AG09309 (cell line): ENCODE results near the gene PTPN2.

Experiments used
- DNase-seq: peaks from one replicate; pipeline ENCODE4 v3.0.0-alpha.2; 2010; ENCODE audit warnings: low read depth
- H3K4me3 ChIP-seq: 2 replicates; pipeline ENCODE4 v1.5.1; 2011; ENCODE audit warnings: mild to moderate bottlenecking, low read depth, low read length, moderate library complexity; ENCODE audit not compliant: control insufficient read depth
- TF ChIP-seq, protein P1 (sequence below): IDR thresholded peaks from 2 replicates; pipeline ENCODE4 v1.5.1; 2011; ENCODE audit warnings: mild to moderate bottlenecking, low read depth, low read length, inconsistent platforms; ENCODE audit not compliant: insufficient read depth, control insufficient read depth; ENCODE audit errors: missing control alignments

The PTPN2 gene

DNA sequence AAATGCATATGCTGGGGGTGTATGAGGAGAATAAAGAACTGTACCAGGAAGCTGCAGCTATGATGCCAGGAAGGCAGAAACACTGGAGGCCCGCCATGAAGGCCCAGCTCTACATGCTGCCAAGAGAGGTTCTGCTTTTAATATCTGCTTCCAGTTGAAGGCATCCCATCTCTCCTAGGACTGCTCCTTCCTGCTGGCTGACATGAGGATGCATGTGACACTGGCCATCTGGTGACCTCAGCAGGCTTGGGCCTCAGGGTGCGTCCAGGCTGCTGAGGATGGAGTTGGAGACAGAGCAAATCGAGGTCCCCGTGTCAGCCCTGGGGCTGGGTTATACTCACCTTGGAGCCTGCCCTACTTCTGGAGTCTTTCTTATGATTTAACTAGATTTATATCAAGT is 132.1 kb downstream of the PTPN2 start:
- H3K4me3 ChIP-seq, result no peak overlapping the region
- TF ChIP-seq, protein P1, sequence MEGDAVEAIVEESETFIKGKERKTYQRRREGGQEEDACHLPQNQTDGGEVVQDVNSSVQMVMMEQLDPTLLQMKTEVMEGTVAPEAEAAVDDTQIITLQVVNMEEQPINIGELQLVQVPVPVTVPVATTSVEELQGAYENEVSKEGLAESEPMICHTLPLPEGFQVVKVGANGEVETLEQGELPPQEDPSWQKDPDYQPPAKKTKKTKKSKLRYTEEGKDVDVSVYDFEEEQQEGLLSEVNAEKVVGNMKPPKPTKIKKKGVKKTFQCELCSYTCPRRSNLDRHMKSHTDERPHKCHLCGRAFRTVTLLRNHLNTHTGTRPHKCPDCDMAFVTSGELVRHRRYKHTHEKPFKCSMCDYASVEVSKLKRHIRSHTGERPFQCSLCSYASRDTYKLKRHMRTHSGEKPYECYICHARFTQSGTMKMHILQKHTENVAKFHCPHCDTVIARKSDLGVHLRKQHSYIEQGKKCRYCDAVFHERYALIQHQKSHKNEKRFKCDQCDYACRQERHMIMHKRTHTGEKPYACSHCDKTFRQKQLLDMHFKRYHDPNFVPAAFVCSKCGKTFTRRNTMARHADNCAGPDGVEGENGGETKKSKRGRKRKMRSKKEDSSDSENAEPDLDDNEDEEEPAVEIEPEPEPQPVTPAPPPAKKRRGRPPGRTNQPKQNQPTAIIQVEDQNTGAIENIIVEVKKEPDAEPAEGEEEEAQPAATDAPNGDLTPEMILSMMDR, result no peak
- DNase-seq, result no peak

DNA sequence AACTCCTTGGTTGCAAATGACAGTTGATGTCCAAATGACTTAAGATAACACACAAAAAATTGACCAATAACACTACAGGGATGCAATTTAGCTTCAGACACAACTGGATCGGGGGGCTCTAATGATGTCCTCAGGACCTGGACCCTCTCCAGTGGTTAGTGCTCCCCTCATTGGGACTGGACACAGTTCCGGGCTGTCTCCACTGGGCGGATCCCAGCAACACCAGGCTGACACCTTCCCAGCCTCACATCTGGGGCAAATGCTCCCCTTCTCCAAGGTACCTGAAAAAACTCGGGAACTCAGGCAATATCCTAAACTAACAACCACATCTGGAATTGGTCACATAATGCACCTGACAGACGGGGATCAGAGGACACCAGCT is 132.5 kb downstream of the PTPN2 start:
- DNase-seq, result no peak
- TF ChIP-seq, protein P1, result no peak

DNA sequence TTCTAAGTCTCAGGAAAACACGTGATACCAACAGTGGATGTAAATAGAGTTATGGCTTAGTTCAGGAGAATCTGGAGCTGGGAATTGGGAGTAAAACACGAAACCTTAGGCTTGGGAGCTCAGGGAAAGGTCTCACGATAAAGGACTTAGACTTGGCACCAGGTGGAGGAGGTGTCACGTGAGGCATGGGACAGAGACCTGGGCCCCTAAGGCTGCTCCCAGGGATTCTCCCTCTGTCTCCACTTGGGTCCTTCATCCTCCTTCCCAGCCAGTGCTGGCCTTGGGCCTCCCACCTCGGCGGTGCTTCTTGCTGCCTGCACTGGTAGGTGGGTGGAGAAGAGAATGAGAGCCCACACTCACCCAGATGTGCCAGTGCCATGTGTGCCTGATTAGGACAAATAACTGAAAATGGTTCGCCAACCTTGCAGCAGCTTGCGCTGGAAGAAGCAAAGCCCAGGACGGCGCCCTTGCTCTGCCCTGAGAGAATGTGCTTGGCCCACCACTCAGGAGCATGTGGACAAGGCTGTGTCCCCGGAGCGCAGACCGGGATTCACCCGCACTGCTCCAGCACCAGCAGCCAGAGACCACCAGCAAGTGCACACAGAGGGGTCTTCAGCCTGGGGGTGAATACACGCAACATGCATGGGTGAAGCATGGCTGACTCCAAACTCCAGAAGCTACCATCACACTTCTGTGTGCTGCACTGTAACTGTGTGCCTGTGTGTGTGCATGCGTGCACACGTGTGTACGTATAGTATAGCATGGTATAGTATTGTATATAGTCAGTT is 133.1 kb downstream of the PTPN2 start:
- no peak overlapping the region for H3K4me3 ChIP-seq
- TF ChIP-seq, protein P1, result no peak
- DNase-seq, result no peak

More for the DNA sequence above, 132.5 kb downstream of the PTPN2 start:
- no peak overlapping the region for H3K4me3 ChIP-seq

DNA sequence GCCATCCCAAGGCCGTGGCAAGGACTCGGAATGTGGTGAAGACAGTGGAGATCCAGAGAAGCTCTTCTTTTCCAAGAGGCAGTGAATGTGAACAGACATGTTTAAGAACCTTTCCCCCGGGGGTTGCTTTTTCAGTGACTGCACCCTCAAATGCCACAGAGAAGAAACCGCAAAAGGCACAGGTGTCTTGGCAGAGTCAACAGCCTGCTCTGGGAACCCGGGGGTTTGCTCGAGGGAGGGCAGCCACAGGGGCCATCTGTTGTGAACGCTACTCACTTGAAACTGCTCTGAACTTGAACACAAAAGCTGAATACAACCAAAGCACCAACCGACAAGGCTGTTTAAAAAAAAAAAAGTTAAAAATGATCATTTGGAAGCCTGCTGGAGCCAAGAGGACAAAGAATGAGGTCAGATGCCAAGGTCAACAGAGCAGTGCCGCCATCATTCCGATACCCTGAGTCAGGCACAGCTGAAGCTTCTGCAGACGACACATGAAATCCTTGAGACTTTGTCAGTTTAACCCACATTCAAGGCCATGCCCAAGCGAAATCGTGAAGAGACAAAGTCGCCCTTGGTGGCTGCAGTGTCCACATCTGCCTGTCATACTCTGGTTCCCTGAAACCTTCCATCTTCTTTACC is 133.8 kb downstream of the PTPN2 start:
- no peak for DNase-seq
- TF ChIP-seq, protein P1, result no peak
- H3K4me3 ChIP-seq, result no peak overlapping the region

DNA sequence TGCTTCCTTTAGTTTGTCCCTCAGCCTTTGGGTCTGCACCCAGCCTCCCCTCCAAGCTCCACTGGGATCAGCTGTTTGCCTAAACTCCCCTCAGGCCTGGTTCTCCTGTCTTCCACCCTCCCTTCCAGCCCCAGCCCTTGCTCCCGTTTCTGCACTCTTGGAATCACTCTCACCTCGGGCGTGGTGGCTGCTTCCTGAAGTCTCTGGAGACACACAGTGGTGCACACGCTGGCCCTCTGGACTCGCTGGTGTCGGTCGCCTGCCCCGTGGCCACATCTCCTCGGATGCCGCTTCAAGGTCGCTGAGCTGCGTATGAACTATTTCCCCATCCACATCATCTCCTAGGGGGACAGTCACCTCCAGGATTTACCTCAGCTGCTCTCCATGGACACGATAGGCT is 134.9 kb downstream of the PTPN2 start:
- TF ChIP-seq, protein P1, result no peak
- no peak for DNase-seq
- no peak overlapping the region for H3K4me3 ChIP-seq

DNA sequence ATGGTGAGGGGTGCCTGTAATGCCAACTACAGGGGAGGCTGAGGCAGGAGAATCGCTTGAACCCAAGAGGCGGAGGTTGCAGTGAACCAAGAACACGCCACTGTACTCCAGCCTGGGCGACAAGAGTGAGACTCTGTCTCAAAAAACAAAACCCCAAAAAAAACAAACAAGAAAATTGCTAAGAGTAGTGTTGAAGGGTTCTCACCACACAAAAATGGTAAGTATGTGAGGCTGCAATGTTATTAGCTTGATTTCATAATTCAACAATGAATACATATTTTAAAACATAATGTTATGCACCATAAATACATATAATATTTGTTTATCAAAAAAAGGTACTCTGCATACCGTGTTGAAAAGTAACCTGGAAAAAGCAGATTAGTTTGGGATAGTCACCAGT is 135.4 kb downstream of the PTPN2 start:
- H3K4me3 ChIP-seq, result no peak overlapping the region
- TF ChIP-seq, protein P1, result no peak
- DNase-seq, result no peak
